Left ventricle myocardium inferior (tissue), 1 donor: ENCODE measurements around the gene PADI3. TPM values are rescaled to one million over a fixed set of nuclear protein-coding genes. Genes with fewer than 3 reads are reported as not detected.

Experiments
- DNase-seq: peaks from one replicate; pipeline ENCODE4 v3.0.0-alpha.2; 2020
- H3K27ac ChIP-seq: fragments of 200-600 bp; replicated peaks from 2 replicates; pipeline ENCODE4 v1.8.0; 2021
- H3K27me3 ChIP-seq: fragments of 200-600 bp; 2 replicates; pipeline ENCODE4 v1.8.0; 2021; ENCODE audit warnings: low read depth
- H3K36me3 ChIP-seq: fragments of 200-600 bp; 2 replicates; pipeline ENCODE4 v1.8.0; 2021
- H3K4me1 ChIP-seq: fragments of 200-600 bp; 2 replicates; pipeline ENCODE4 v1.8.0; 2021
- H3K4me3 ChIP-seq: fragments of 200-600 bp; 2 replicates; pipeline ENCODE4 v1.8.0; 2021; ENCODE audit warnings: mild to moderate bottlenecking, moderate library complexity
- H3K9me3 ChIP-seq: fragments of 200-600 bp; replicated peaks from 2 replicates; pipeline ENCODE4 v1.8.0; 2021
- CTCF ChIP-seq: fragments of 200-600 bp; IDR thresholded peaks from 2 replicates; pipeline ENCODE4 v1.8.0; 2021; ENCODE audit warnings: antibody characterized with exemption, mild to moderate bottlenecking, borderline replicate concordance
- intact Hi-C: fragments of 100-400 bp; cut with micrococcal nuclease; formaldehyde crosslinking; loops from one replicate; pipeline ENCODE4 v1.11.0; 2022
- total RNA-seq: library from RNA; stranded (reverse); fragmentation: NEBNext Ultra II Directional; extraction: Animal tissue kit (Norgen Biotek cat#: 25700); gene quantifications from one replicate; pipeline ENCODE4 v1.2.1, GENCODE V29; 2021
- donor health status: DM: no; HTN: yes; CAD: no; lungs with severe emphysema.

PADI3 gene
- total RNA-seq, 1 donor from 2014 or later = not detected

- H3K36me3 ChIP-seq = no peaks in the 10 kb centered on the region
- no peaks in the 10 kb centered on the region for H3K9me3 ChIP-seq
- H3K4me1 ChIP-seq = no peaks in the 10 kb centered on the region
- no peak overlapping the region for H3K4me3 ChIP-seq
- TF ChIP-seq CTCF = no peak
- H3K27ac ChIP-seq = no peak overlapping the region
- no peak for DNase-seq
- intact Hi-C loops = no loop called here
- peaks cover 98% of the 10 kb centered on the region for H3K27me3 ChIP-seq
Observed at GRCh38 chr1:17251701-17252376, 2.9 kb downstream of the PADI3 start.

DNA sequence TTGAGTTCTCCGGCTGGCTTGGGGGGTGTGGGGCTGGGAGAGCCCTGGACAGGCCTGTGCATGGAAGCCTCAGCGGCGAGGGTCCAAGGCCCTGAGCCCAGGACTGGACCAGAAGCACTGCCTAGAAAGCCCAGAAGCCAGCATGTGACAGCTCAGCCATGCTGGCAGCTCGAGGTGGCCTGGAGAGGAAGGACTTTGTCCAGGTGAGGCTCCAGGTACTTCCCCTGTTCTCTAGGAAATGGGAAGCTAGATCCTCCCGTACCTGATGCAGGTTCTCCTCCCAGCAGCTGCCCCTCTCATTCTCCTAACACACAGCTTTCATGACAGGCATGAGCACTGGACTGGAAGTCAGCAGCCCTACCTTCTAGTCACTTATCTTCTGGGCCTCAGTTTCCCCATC is 6.4 kb downstream of the PADI3 start:
- no peaks in the 10 kb centered on the region for H3K36me3 ChIP-seq
- TF ChIP-seq CTCF = no peak
- H3K4me1 ChIP-seq = no peaks in the 10 kb centered on the region
- H3K27ac ChIP-seq = no peak overlapping the region
- no peak overlapping the region for H3K4me3 ChIP-seq
- no peaks in the 10 kb centered on the region for H3K9me3 ChIP-seq
- intact Hi-C loops = no loop called here
- H3K27me3 ChIP-seq = peaks cover 97% of the 10 kb centered on the region
- DNase-seq = no peak

DNA sequence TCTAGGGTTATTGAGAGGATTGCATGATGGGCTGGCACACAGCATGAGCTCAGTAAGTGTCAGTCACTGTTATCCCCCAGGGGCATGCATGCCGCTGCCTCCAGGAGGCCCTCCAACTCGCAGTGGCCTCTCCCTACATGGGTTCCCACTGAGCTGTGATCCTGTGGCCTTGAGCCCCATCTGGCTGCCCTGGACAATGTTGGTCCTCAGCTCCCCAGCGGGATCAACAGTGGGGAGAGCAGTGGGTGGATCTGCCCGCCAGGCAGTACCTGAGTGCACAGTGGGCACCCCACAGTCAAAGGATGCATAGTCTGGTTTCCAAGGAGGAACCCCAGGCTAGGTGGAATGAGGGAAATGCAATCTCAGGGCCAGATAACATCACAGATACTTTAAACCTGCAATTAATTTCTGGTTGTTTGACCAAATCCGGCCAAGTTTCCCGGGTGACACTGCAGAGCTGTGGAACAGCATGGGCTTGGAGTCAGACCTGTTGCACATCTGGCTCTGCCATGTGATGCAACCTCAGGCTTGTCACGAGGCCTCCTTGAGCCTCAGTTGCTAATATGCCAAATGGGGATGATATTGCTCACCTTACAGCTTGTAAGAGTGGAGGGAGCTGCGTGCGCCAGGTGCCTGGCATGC is 9.3 kb downstream of the PADI3 start:
- TF ChIP-seq CTCF = no peak
- Histone ChIP-seq H3K9me3 (peaks cover 11% of the 10 kb centered on the region), H3K27ac (no peak overlapping the region), H3K4me3 (no peak overlapping the region), H3K27me3 (peaks cover 92% of the 10 kb centered on the region), H3K4me1 (no peaks in the 10 kb centered on the region), H3K36me3 (no peaks in the 10 kb centered on the region)
- intact Hi-C loops = no loop called here
- DNase-seq = no peak

GRCh38 chr1:17258758-17259130 is 9.8 kb downstream of the PADI3 start:
- Histone ChIP-seq H3K27me3 (peaks cover 87% of the 10 kb centered on the region), H3K4me1 (no peaks in the 10 kb centered on the region), H3K27ac (no peak overlapping the region), H3K9me3 (peaks cover 16% of the 10 kb centered on the region), H3K4me3 (no peak overlapping the region), H3K36me3 (no peaks in the 10 kb centered on the region)
- TF ChIP-seq CTCF = no peak
- no peak for DNase-seq
- intact Hi-C loops = no loop called here

- Histone ChIP-seq H3K36me3 (no peaks in the 10 kb centered on the region), H3K27me3 (peaks cover 81% of the 10 kb centered on the region), H3K27ac (no peak overlapping the region), H3K9me3 (peaks cover 18% of the 10 kb centered on the region), H3K4me3 (no peak overlapping the region), H3K4me1 (no peaks in the 10 kb centered on the region)
- no peak for DNase-seq
- no peak for TF ChIP-seq CTCF
- intact Hi-C loops = no loop called here
Observed at GRCh38 chr1:17259233-17259873, 10.5 kb downstream of the PADI3 start.
